Hepatocyte (in vitro differentiated cells): Measurements from ENCODE around the gene LDHAL6B.

Experiments
- CTCF ChIP-seq: fragments of 200-600 bp; sonication (generic); IDR thresholded peaks from 2 replicates; pipeline ENCODE4 v1.5.1; 2016; ENCODE audit warnings: antibody characterized with exemption, mild to moderate bottlenecking; ENCODE audit not compliant: poor library complexity
- EZH2 ChIP-seq: fragments of 200-600 bp; sonication (generic); IDR thresholded peaks from 2 replicates; pipeline ENCODE4 v1.6.1; 2016; ENCODE audit warnings: antibody characterized with exemption, mild to moderate bottlenecking, borderline replicate concordance
- EZH2phosphoT487 ChIP-seq: fragments of 200-600 bp; sonication (generic); IDR thresholded peaks from one replicate; pipeline ENCODE4 v1.6.1; 2018; ENCODE audit warnings: antibody characterized with exemption, mild to moderate bottlenecking, low read depth, moderate library complexity; ENCODE audit not compliant: unreplicated experiment, severe bottlenecking

DNA sequence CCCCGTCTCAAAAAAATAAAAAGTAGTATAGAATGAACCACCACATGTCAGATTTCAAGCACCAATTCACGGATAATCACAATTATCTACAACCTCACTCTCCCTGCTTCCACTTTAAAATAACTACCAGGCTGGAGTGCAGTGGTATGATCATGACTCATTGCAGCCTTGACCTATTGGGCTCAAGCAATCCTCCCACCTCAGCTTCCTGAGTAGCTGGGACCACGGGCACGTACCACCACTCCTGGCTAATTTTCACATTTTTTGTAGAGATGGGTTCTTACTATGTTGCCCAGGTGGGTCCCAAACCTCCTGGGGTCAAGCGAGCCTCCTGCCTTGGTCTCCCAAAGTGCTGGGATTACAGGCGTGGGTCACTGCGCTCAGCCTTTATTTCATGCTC is 38.1 kb upstream of the LDHAL6B start:
- TF ChIP-seq CTCF, result no peak
- no peak for TF ChIP-seq EZH2
- no peak for TF ChIP-seq EZH2phosphoT487
